Suprapubic skin (tissue), 4 donors: ENCODE data around the gene NPR1. TPM values are rescaled to one million over a fixed set of nuclear protein-coding genes. Genes with fewer than 3 reads are reported as not detected.
A peak's percentile ranks its signal among the peaks of the same experiment; 100 is the strongest.
"Not testable (repeated sequence)": the region's sequence is repeated elsewhere in the genome, so short reads cannot be mapped to it uniquely, and the experiment has no call there.

Experiments
- DNase-seq, 2 donors: peaks; one replicate each; pipeline ENCODE4 v3.0.0-alpha.2; 2019; ENCODE audit warnings: low spot score in 2 of 2
- H3K27ac ChIP-seq: fragments of 200-600 bp; sonication (generic); one replicate; pipeline ENCODE4 v1.5.1; 2019
- H3K27me3 ChIP-seq: fragments of 200-600 bp; sonication (generic); one replicate; pipeline ENCODE4 v1.5.1; 2019
- H3K36me3 ChIP-seq: fragments of 200-600 bp; sonication (generic); one replicate; pipeline ENCODE4 v1.5.1; 2019
- H3K4me1 ChIP-seq: fragments of 200-600 bp; sonication (generic); one replicate; pipeline ENCODE4 v1.5.1; 2019
- H3K4me3 ChIP-seq: fragments of 200-600 bp; sonication (generic); one replicate; pipeline ENCODE4 v1.5.1; 2019; ENCODE audit warnings: mild to moderate bottlenecking
- H3K9me3 ChIP-seq: fragments of 200-600 bp; sonication (generic); one replicate; pipeline ENCODE4 v1.5.1; 2019
- CTCF ChIP-seq, 2 donors: fragments of 200-600 bp in 1 of 2; fragments of 450-650 bp in 1 of 2; sonication (generic) in 1 of 2; IDR thresholded peaks; one replicate each; pipeline ENCODE4 v1.5.1; 2016 to 2019; ENCODE audit warnings: antibody characterized with exemption in 2 of 2, mild to moderate bottlenecking in 1 of 2, moderate library complexity in 1 of 2
- EP300 ChIP-seq: sonication (generic); formaldehyde crosslinking; IDR thresholded peaks from one replicate; pipeline ENCODE4 v1.6.1; 2017; ENCODE audit warnings: antibody characterized with exemption
- POLR2A ChIP-seq, 2 donors: fragments of 450-650 bp; IDR thresholded peaks; one replicate each; pipeline ENCODE4 v1.6.1; 2017; ENCODE audit warnings: antibody characterized with exemption in 2 of 2, mild to moderate bottlenecking in 2 of 2, moderate library complexity in 2 of 2
- POLR2AphosphoS5 ChIP-seq, 3 donors: sonication (generic); formaldehyde crosslinking; IDR thresholded peaks; one replicate each; pipeline ENCODE4 v1.6.1; 2017; ENCODE audit warnings: antibody characterized with exemption in 3 of 3
- WGBS: methylation state at CpG from one replicate; pipeline ENCODE4 v1.1.5; 2018; 5-methylcytosine and 5-hydroxymethylcytosine counted together
- total RNA-seq, 4 donors: library from RNA; depleted of rRNA; stranded (reverse); fragments of >200 nt; gene quantifications; one replicate each; pipeline ENCODE4 v1.1.0, GENCODE V29; 2016

Gene NPR1
- total RNA-seq, 4 donors from 2014 or later: 4.7 to 19.2 (median 6.9) TPM

DNA sequence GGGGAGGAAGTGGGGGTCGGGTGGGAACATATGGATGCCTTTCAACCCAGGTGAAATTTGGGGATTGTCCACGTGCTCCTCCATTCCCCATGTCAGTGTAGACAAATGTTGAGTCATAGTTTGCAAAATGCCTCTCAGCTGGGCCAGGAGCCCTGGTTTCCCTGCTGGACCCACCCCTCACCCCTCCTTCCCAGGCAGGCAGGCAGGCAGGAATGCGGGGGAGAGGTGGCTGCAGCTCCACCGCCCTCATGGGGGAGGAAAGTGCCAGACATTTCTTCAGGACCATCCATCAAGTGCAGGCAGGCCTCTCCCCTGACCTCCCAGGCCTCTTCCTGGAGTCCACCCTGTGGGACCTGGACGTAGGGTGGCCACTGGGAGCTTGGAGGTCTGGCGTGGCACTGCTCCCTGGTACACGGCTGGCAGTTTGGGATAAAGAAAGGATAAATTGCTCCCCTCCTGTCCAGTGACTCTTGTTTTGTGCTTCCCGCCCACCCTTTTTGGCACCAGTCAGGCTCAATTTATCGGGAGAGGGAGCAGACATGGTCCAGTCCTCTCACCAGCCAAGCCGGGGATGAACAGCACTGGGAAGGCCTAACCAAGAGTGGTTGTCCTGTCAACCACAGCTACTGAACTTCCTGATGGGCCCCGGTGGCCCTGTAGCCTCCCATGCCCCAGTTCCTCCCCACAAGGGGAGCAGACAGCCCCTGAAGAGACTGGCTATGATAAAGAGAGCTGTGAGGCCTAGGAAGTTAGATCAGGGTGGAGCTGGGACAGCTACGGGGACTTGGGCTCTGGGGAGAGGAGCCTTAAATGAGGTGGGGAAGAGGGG is 18.9 kb downstream of the NPR1 start:
- no peak overlapping the region for H3K4me3 ChIP-seq
- peak in 1 of 3 donors; percentile 58 for TF ChIP-seq POLR2AphosphoS5 (IDR thresholded peaks at IDR 0.05)
- TF ChIP-seq EP300: no peak
- peak overlapping the region; percentile 88 for H3K27ac ChIP-seq
- WGBS: 57% methylated on average over 9 of the region's 12 CpGs
- H3K9me3 ChIP-seq: no peaks in the 10 kb centered on the region
- peaks cover 28% of the 10 kb centered on the region for H3K4me1 ChIP-seq
- H3K27me3 ChIP-seq: no peaks in the 10 kb centered on the region
- no peaks in the 10 kb centered on the region for H3K36me3 ChIP-seq
- DNase-seq: no peak

GRCh38 chr1:153698020-153698922 is 19.8 kb downstream of the NPR1 start:
- 41% methylated on average over 29 of the region's 29 CpGs for WGBS
- peak overlapping the region; percentile 88 for H3K27ac ChIP-seq
- H3K4me1 ChIP-seq: peaks cover 28% of the 10 kb centered on the region
- H3K27me3 ChIP-seq: no peaks in the 10 kb centered on the region
- peak overlapping the region; percentile 21 for H3K4me3 ChIP-seq
- no peaks in the 10 kb centered on the region for H3K9me3 ChIP-seq
- TF ChIP-seq POLR2AphosphoS5 (IDR thresholded peaks at IDR 0.05): peak in 1 of 3 donors; percentile 58
- TF ChIP-seq POLR2A (IDR thresholded peaks at IDR 0.05): no peak
- DNase-seq: peak in 1 of 2 donors; percentile 83
- H3K36me3 ChIP-seq: no peaks in the 10 kb centered on the region

DNA sequence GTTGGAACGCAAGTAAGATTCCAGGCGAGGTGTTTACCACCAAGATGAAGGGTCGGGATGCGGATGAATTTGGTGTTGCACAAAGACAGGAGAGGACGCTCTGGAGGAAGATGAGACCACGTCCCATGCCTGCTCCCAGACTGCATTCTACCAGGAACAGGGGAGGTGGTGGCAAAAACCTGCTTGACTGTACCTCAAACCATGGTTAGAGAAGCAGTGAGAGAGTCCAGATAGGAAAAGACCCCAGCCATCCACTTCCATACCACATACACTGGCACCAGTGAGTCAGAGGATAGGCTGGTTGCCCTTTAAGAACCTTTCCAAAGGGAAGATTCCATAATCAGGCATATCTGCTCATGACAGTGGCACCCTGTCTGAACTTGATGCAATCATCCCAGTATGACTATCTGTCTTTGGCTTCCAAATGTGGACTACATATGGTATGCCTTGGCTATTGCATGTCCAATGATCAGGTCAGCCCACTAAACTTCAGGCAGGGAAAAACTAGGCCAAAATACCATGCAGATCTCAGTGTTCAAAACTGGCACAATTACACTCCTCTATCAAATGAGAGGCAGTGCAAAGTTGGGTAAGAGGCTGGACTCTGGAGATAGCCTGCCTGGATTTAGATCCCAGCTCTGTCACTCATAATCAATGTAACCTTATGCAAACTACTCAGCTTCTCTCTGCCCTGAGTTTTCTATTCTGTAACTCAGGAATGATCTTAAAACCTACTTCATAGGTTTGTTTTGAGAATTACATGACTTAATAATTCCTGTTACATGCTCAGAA is 20.6 kb downstream of the NPR1 start:
- Histone ChIP-seq H3K36me3 (no peaks in the 10 kb centered on the region), H3K27me3 (no peaks in the 10 kb centered on the region), H3K9me3 (no peaks in the 10 kb centered on the region), H3K4me3 (no peak overlapping the region), H3K4me1 (peaks cover 28% of the 10 kb centered on the region), H3K27ac (peak overlapping the region; percentile 88)
- no peak for TF ChIP-seq EP300
- peak in 1 of 3 donors; percentile 87 for TF ChIP-seq POLR2AphosphoS5 (IDR thresholded peaks at IDR 0.05)
- no peak for DNase-seq
- WGBS: 71% methylated on average over 6 of the region's 6 CpGs

GRCh38 chr1:153699768-153700167 is 21.3 kb downstream of the NPR1 start:
- no peak for DNase-seq
- H3K27me3 ChIP-seq: no peaks in the 10 kb centered on the region
- peak overlapping the region; percentile 5 for H3K27ac ChIP-seq
- H3K36me3 ChIP-seq: no peaks in the 10 kb centered on the region
- 86% methylated on average over 6 of the region's 6 CpGs for WGBS
- H3K9me3 ChIP-seq: no peaks in the 10 kb centered on the region
- peaks cover 28% of the 10 kb centered on the region for H3K4me1 ChIP-seq
- no peak for TF ChIP-seq POLR2AphosphoS5 (IDR thresholded peaks at IDR 0.05)
- TF ChIP-seq CTCF (IDR thresholded peaks at IDR 0.05): no peak
- TF ChIP-seq EP300: no peak
- TF ChIP-seq POLR2A (IDR thresholded peaks at IDR 0.05): no peak
- no peak overlapping the region for H3K4me3 ChIP-seq

DNA sequence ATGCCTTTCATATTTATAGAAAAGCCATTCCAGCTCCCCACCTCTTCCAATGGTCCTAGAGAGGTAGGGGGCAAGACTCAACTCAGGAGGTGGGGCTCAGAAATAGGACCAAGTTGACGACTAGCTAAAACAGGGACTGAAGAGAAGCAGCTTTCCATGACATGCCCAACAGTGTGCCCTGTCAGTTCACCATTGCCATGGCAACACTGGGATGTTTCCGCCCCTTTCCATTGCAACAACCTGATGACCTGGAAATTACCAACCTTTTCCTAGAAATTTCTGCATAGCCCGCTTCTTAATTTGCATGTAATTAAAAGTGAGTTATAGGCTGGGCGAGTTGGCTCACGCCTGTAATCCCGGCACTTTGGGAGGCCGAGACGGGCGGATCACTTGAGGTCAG is 27.0 kb downstream of the NPR1 start:
- WGBS: 61% methylated on average over 9 of the region's 9 CpGs
- Histone ChIP-seq H3K36me3 (no peaks in the 10 kb centered on the region), H3K4me1 (no peaks in the 10 kb centered on the region), H3K27ac (no peak overlapping the region), H3K9me3 (no peaks in the 10 kb centered on the region), H3K27me3 (no peaks in the 10 kb centered on the region), H3K4me3 (no peak overlapping the region)
- TF ChIP-seq EP300 (no peak), CTCF (IDR thresholded peaks at IDR 0.05) (no peak), POLR2A (IDR thresholded peaks at IDR 0.05) (no peak), POLR2AphosphoS5 (IDR thresholded peaks at IDR 0.05) (no peak)
- DNase-seq: no peak

- 32% methylated on average over 7 of the region's 7 CpGs for WGBS
- DNase-seq: no peak
- no peak overlapping the region for H3K27ac ChIP-seq
- no peak overlapping the region for H3K4me3 ChIP-seq
- no peaks in the 10 kb centered on the region for H3K36me3 ChIP-seq
- no peaks in the 10 kb centered on the region for H3K9me3 ChIP-seq
- no peak for TF ChIP-seq POLR2A (IDR thresholded peaks at IDR 0.05)
- no peak for TF ChIP-seq CTCF (IDR thresholded peaks at IDR 0.05)
- no peak for TF ChIP-seq POLR2AphosphoS5 (IDR thresholded peaks at IDR 0.05)
- no peak for TF ChIP-seq EP300
- no peaks in the 10 kb centered on the region for H3K27me3 ChIP-seq
- no peaks in the 10 kb centered on the region for H3K4me1 ChIP-seq
These were observed 32.5 kb downstream of the NPR1 start for GRCh38 chr1:153711026-153711425.

DNA sequence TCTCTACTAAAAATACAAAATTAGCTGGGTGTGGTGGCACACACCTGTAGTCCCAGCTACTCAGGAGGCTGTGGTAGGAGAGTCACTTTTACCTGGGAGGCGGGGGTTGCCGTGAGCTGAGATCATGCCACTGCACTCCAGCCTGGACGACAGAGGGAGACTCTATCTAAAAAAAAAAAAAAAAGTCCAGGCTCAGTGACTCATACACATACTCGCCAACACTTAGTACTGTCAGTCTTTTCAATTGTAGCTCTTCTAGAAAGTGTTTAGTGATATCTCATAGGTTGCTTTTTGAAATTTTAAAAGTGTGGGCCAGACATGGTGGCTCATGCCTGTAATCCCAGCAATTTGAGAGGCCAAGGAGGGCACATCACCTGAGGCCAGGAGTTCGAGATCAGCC is 37.7 kb downstream of the NPR1 start:
- not testable (repeated sequence) for DNase-seq

More for the DNA sequence above, 37.7 kb downstream of the NPR1 start:
- H3K9me3 ChIP-seq, H3K4me3 ChIP-seq, H3K27ac ChIP-seq, H3K4me1 ChIP-seq, H3K27me3 ChIP-seq, H3K36me3 ChIP-seq: not testable (repeated sequence)
- WGBS: 82% methylated on average over 5 of the region's 5 CpGs
